ENCODE measurements around the gene PTPN2. TPM values are rescaled to one million over a fixed set of nuclear protein-coding genes. Genes with fewer than 3 reads are reported as not detected.

Gene PTPN2
- total RNA-seq, 3 donors from 2014 or later (not counting 1 experiment from before 2014, with no cell fraction given), result 110 to 115 (median 112) TPM

DNA sequence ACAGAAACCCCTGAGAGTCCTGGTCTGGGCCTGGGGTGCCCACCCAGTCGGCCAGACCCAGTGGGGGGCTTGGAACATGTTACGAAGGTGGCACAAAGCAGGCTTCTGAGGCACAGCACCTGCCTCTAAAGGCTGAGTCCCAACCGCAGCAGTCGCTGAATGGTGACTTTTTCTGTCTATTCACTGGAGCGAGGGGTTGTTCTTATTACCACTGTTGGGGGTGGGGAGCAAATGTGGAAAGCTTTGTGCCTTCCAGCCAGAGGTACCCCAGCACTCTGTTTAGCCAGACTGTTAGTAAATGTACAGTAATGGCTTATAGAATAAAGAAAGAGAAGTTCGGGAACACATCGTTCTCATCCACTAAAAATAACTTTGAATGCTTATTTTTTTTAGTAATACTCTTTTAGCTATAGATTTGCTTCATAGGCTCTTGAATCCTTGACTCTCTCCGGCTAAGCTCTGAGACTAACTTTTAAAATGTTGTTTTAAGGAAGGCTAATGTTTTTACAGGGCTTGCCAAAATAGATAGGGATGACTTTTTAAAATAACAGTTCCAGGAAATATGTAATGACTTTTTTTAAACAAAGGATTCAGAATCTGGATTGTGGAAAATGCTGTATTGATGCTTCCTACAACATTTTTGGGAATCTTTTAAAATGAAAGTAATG is 23.4 kb upstream of the PTPN2 start:
- no peak for ATAC-seq
- H3K36me3 Mint-ChIP-seq, result no peaks in the 10 kb centered on the region
- TF ChIP-seq, protein P1, sequence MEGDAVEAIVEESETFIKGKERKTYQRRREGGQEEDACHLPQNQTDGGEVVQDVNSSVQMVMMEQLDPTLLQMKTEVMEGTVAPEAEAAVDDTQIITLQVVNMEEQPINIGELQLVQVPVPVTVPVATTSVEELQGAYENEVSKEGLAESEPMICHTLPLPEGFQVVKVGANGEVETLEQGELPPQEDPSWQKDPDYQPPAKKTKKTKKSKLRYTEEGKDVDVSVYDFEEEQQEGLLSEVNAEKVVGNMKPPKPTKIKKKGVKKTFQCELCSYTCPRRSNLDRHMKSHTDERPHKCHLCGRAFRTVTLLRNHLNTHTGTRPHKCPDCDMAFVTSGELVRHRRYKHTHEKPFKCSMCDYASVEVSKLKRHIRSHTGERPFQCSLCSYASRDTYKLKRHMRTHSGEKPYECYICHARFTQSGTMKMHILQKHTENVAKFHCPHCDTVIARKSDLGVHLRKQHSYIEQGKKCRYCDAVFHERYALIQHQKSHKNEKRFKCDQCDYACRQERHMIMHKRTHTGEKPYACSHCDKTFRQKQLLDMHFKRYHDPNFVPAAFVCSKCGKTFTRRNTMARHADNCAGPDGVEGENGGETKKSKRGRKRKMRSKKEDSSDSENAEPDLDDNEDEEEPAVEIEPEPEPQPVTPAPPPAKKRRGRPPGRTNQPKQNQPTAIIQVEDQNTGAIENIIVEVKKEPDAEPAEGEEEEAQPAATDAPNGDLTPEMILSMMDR (IDR thresholded peaks at IDR 0.05), result no peak
- H3K27me3 Mint-ChIP-seq (ENCODE audit: low read depth in 2 of 2), result peaks cover 0 to 3% of the 10 kb centered on the region in 2 donors
- peaks cover 40% of the 10 kb centered on the region for H3K4me1 ChIP-seq (ENCODE audit: control insufficient read depth, insufficient read depth, low read length)
- no peak for DNase-seq
- H3K36me3 ChIP-seq (ENCODE audit: control insufficient read depth, insufficient read depth, low read length), result no peaks in the 10 kb centered on the region
- no peak overlapping the region for H3K27ac ChIP-seq (ENCODE audit: low read length)
- H3K4me1 Mint-ChIP-seq, result peaks cover 18 to 20% of the 10 kb centered on the region in 2 donors
- H3K4me3 Mint-ChIP-seq, result no peak overlapping the region
- no peak overlapping the region for H3K27ac Mint-ChIP-seq
- intact Hi-C loops (cut with micrococcal nuclease), result no loop called here
- WGBS (ENCODE audit: insufficient coverage), result 60% methylated on average over 6 of the region's 8 CpGs
- H3K4me3 ChIP-seq (ENCODE audit: low read length), result no peak overlapping the region
- no peaks in the 10 kb centered on the region for H3K27me3 ChIP-seq (ENCODE audit: control insufficient read depth, insufficient read depth, low read length)
- H3K9me3 Mint-ChIP-seq, result no peaks in the 10 kb centered on the region
- H3K9me3 ChIP-seq (ENCODE audit: control insufficient read depth, insufficient read depth, low read length), result peaks cover 10% of the 10 kb centered on the region

DNA sequence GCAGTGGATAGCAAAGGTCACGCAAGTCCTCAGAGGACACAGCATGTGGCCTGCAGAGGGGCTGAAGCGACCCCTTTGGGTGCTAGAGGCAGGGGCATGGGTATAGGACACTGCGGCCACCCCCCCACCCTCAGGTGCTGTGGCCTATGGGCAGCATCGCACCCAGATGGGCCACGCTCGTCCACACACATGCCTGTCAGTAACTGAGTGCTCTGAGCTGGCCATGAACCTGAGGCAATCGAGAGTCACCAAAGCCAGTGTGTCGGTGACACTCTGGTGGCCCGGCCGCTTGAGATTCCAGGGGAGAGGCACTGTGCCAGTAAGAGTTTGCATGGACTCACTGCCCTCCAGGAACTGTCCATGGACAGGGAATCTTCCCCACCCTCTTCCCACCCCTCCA is 22.7 kb upstream of the PTPN2 start:
- no peak for ATAC-seq
- WGBS (ENCODE audit: insufficient coverage), result 94% methylated on average over 10 of the region's 10 CpGs
- Mint-ChIP-seq H3K27ac (no peak overlapping the region), H3K36me3 (no peaks in the 10 kb centered on the region), H3K27me3 (ENCODE audit: low read depth in 2 of 2) (peaks cover 0 to 3% of the 10 kb centered on the region in 2 donors), H3K9me3 (no peaks in the 10 kb centered on the region), H3K4me3 (no peak overlapping the region), H3K4me1 (peaks cover 18 to 23% of the 10 kb centered on the region in 2 donors)
- TF ChIP-seq, protein P1 (IDR thresholded peaks at IDR 0.05), result no peak
- DNase-seq, result no peak
- Histone ChIP-seq H3K4me3 (ENCODE audit: low read length) (no peak overlapping the region), H3K27ac (ENCODE audit: low read length) (no peak overlapping the region), H3K36me3 (ENCODE audit: control insufficient read depth, insufficient read depth, low read length) (no peaks in the 10 kb centered on the region), H3K9me3 (ENCODE audit: control insufficient read depth, insufficient read depth, low read length) (peaks cover 4% of the 10 kb centered on the region), H3K4me1 (ENCODE audit: control insufficient read depth, insufficient read depth, low read length) (peaks cover 36% of the 10 kb centered on the region), H3K27me3 (ENCODE audit: control insufficient read depth, insufficient read depth, low read length) (no peaks in the 10 kb centered on the region)
- intact Hi-C loops (cut with micrococcal nuclease), result no loop called here

DNA sequence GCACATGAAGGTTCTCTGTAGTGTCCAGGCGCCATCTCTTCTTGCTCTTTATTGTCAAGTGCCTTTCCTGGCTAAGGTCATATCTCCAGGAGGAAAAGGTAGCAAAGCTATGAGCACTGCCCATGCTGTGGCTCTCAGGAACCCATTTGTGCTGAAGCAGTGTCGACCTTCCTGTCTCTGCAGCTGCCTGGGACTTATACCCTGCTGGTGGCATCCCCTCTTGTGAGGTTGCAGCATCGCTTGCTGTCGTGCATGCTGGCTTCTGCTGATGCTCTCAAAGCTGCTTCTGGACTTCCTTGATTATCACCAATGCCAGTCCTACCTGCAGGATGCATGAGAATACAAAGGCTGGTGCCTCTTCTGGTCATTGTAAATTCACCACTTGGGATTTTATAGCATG is 22.1 kb upstream of the PTPN2 start:
- H3K9me3 ChIP-seq (ENCODE audit: control insufficient read depth, insufficient read depth, low read length), result no peaks in the 10 kb centered on the region
- H3K4me3 ChIP-seq (ENCODE audit: low read length), result no peak overlapping the region
- ATAC-seq, result no peak
- H3K27me3 Mint-ChIP-seq (ENCODE audit: low read depth in 2 of 2), result peaks cover 0 to 3% of the 10 kb centered on the region in 2 donors
- no peaks in the 10 kb centered on the region for H3K9me3 Mint-ChIP-seq
- TF ChIP-seq, protein P1 (IDR thresholded peaks at IDR 0.05), result no peak
- H3K36me3 ChIP-seq (ENCODE audit: control insufficient read depth, insufficient read depth, low read length), result no peaks in the 10 kb centered on the region
- H3K4me1 ChIP-seq (ENCODE audit: control insufficient read depth, insufficient read depth, low read length), result peaks cover 29% of the 10 kb centered on the region
- WGBS (ENCODE audit: insufficient coverage), result 85% methylated on average over 4 of the region's 4 CpGs
- H3K27me3 ChIP-seq (ENCODE audit: control insufficient read depth, insufficient read depth, low read length), result no peaks in the 10 kb centered on the region
- no peak overlapping the region for H3K27ac Mint-ChIP-seq
- DNase-seq, result no peak
- no peak overlapping the region for H3K27ac ChIP-seq (ENCODE audit: low read length)
- peaks cover 13 to 20% of the 10 kb centered on the region in 2 donors for H3K4me1 Mint-ChIP-seq
- intact Hi-C loops (cut with micrococcal nuclease), result no loop called here
- no peak overlapping the region for H3K4me3 Mint-ChIP-seq
- H3K36me3 Mint-ChIP-seq, result no peaks in the 10 kb centered on the region

All from natural killer cell (primary cell).